ENCODE results near the gene PYGM. TPM values are rescaled to one million over a fixed set of nuclear protein-coding genes. Genes with fewer than 3 reads are reported as not detected.
"Not testable (repeated sequence)": the region's sequence is repeated elsewhere in the genome, so short reads cannot be mapped to it uniquely, and the experiment has no call there.

Gene PYGM
- total RNA-seq, 1 donor from 2014 or later, result 0.82 TPM

GRCh38 chr11:64701956-64702355 lies 57.8 kb downstream of the PYGM start:
- not testable (repeated sequence) for DNase-seq (ENCODE audit: low spot score in 2 of 2)

GRCh38 chr11:64698427-64698826 lies 61.3 kb downstream of the PYGM start:
- no peak for FAIRE-seq
- no peak for DNase-seq (ENCODE audit: low spot score in 2 of 2)

More at GRCh38 chr11:64701956-64702355, 57.8 kb downstream of the PYGM start:
- not testable (repeated sequence) for FAIRE-seq

- DNase-seq (ENCODE audit: low spot score in 2 of 2) (no peak), FAIRE-seq (no peak)
These were observed 62.0 kb downstream of the PYGM start for GRCh38 chr11:64697663-64698375.

Other genes with a start within 250 kb of the PYGM start
- gene SLC22A11, start 204.0 kb downstream of the PYGM start, total RNA-seq, result not detected
- gene SLC22A12, start 168.8 kb downstream of the PYGM start, total RNA-seq, result not detected
- gene NRXN2, start 36.8 kb downstream of the PYGM start, total RNA-seq, result 204 TPM
- gene RASGRP2, start 15.8 kb downstream of the PYGM start, total RNA-seq, result 24.9 TPM
- 62.4 TPM for gene SF1, start 18.6 kb upstream of the PYGM start, total RNA-seq
- 7.3 TPM for gene MAP4K2, start 43.2 kb upstream of the PYGM start, total RNA-seq
- gene MEN1, start 50.6 kb upstream of the PYGM start, total RNA-seq, result 11.8 TPM
- under 0.01 TPM for gene CDC42BPG, start 84.7 kb upstream of the PYGM start, total RNA-seq
- gene EHD1, start 118.6 kb upstream of the PYGM start, total RNA-seq, result 23.6 TPM
- 7.3 TPM for gene ATG2A, start 157.2 kb upstream of the PYGM start, total RNA-seq
- gene PPP2R5B, start 164.7 kb upstream of the PYGM start, total RNA-seq, result 27.3 TPM
- not detected for gene GPHA2, start 175.9 kb upstream of the PYGM start, total RNA-seq
- not detected for gene MAJIN, start 212.1 kb upstream of the PYGM start, total RNA-seq
- gene BATF2, start 237.0 kb upstream of the PYGM start, total RNA-seq, result not detected